Placental pericyte (primary cell): ENCODE data around the gene CCNB2. TPM values are rescaled to one million over a fixed set of nuclear protein-coding genes. Genes with fewer than 3 reads are reported as not detected.
A peak's percentile ranks its signal among the peaks of the same experiment; 100 is the strongest.

Experiments
- small RNA-seq: library from RNA; depleted of rRNA; stranded (forward); fragments of <200 nt; gene quantifications from one replicate; pipeline ENCODE3, GENCODE V24; 2012; ENCODE audit warnings: low replicate concordance
- total RNA-seq: library from RNA; depleted of rRNA; stranded (reverse); fragments of >200 nt; gene quantifications from 2 replicates; pipeline ENCODE4 v1.2.3, GENCODE V29; 2012

CCNB2 gene
- 4.6 and 48.0 TPM in 2 replicates for total RNA-seq

GRCh38 chr15:59104912-59105732 is at the start of gene CCNB2:
TSS of gene CCNB2 (plus strand) at chr15:59105146. CDS start at chr15:59105269, 123 bp downstream.

Small RNAs within 50 kb of the gene (small RNA-seq; reads per million reads assigned to genes)
- 3.1 reads per million, percentile 79 among the genes with 10 or more reads in this experiment for gene MIR2116

Other genes starting within 250 kb of the CCNB2 start
- 72.3 and 88.4 TPM in 2 replicates for gene SLTM, start 171.5 kb upstream of the CCNB2 start, total RNA-seq
- 22.3 and 28.1 TPM in 2 replicates for gene RNF111, start 117.5 kb upstream of the CCNB2 start, total RNA-seq
- gene LDHAL6B, start 101.7 kb downstream of the CCNB2 start, total RNA-seq: not detected in 2 replicates